HepG2 (cell line): ENCODE data around the gene INO80.

Experiments
- CTCF ChIP-seq: sonication (generic); formaldehyde crosslinking; IDR thresholded peaks from 2 replicates; pipeline ENCODE4 v1.5.0; 2020; ENCODE audit warnings: mild to moderate bottlenecking, missing genetic modification reagents, moderate library complexity
- EZH2 ChIP-seq: conservative IDR thresholded peaks from 2 replicates; pipeline ENCODE4 v1.6.1; 2012; ENCODE audit warnings: mild to moderate bottlenecking, low read depth, low read length, moderate library complexity
- FOXK1 ChIP-seq: sonication (generic); formaldehyde crosslinking; IDR thresholded peaks from 2 replicates; pipeline ENCODE4 v1.4.0; 2020; ENCODE audit warnings: low read depth, missing genetic modification reagents, borderline replicate concordance
- HMGXB4 ChIP-seq, 2 experiments: sonication (generic) in 1 of 2; formaldehyde crosslinking in 1 of 2; IDR thresholded peaks; 2 replicates each; pipeline versions ENCODE4 v1.4.0 to v1.6.1; 2018 to 2020; ENCODE audit warnings: missing genetic modification reagents in 2 of 2, borderline replicate concordance in 1 of 2, low read depth in 1 of 2, mild to moderate bottlenecking in 1 of 2, missing biosample characterization in 1 of 2
- POLR2A ChIP-seq, 2 experiments: IDR thresholded peaks; 2 replicates each; pipeline ENCODE4 v1.6.1; 2011; ENCODE audit warnings: low read depth in 2 of 2, low read length in 2 of 2, mild to moderate bottlenecking in 1 of 2, moderate library complexity in 1 of 2; ENCODE audit not compliant: insufficient read depth in 1 of 2
- RAD21 ChIP-seq: fragments of 450-650 bp; formaldehyde crosslinking; IDR thresholded peaks from 2 replicates; pipeline ENCODE4 v1.5.0; 2020; ENCODE audit warnings: mild to moderate bottlenecking
- SAFB2 ChIP-seq: sonication (generic); formaldehyde crosslinking; IDR thresholded peaks from 2 replicates; pipeline ENCODE4 v1.5.1; 2020; ENCODE audit warnings: missing genetic modification reagents, low read depth, mild to moderate bottlenecking, borderline replicate concordance
- SMARCE1 ChIP-seq: fragments of 450-650 bp; IDR thresholded peaks from 2 replicates; pipeline ENCODE4 v1.6.1; 2017; ENCODE audit warnings: borderline replicate concordance
- ZBTB42 ChIP-seq: sonication (generic); formaldehyde crosslinking; IDR thresholded peaks from 2 replicates; pipeline ENCODE4 v1.5.0; 2020; ENCODE audit warnings: mild to moderate bottlenecking, missing genetic modification reagents
- ZNF431 ChIP-seq: sonication (generic); formaldehyde crosslinking; IDR thresholded peaks from 2 replicates; pipeline ENCODE4 v1.9.0; 2022; ENCODE audit warnings: missing genetic modification reagents, low read depth, mild to moderate bottlenecking, borderline replicate concordance
- ZNF550 ChIP-seq: sonication (generic); formaldehyde crosslinking; IDR thresholded peaks from 2 replicates; pipeline ENCODE4 v1.4.0; 2020; ENCODE audit warnings: mild to moderate bottlenecking, missing genetic modification reagents, borderline replicate concordance
- ZNF7 ChIP-seq: IDR thresholded peaks from 2 replicates; pipeline ENCODE4 v1.6.1; 2016; ENCODE audit warnings: missing biosample characterization, missing genetic modification reagents
- TF ChIP-seq, protein P1 (sequence below): sonication (generic); formaldehyde crosslinking; IDR thresholded peaks from 2 replicates; pipeline ENCODE4 v1.5.1; 2020; ENCODE audit warnings: mild to moderate bottlenecking, missing genetic modification reagents, borderline replicate concordance

GRCh38 chr15:41024885-41025284, 91.2 kb downstream of the INO80 start:
- TF ChIP-seq ZNF550 (CRISPR knock-in tag) (no peak), POLR2A (IDR thresholded peaks at IDR 0.05; ENCODE audit: insufficient read depth in 1 of 2, low read depth in 2 of 2, low read length in 2 of 2) (no peak), EZH2 (no peak), ZBTB42 (CRISPR knock-in tag) (no peak), ZNF431 (CRISPR knock-in tag) (no peak), HMGXB4 (CRISPR knock-in tag; IDR thresholded peaks at IDR 0.05; ENCODE audit: borderline replicate concordance in 1 of 2, low read depth in 1 of 2) (no peak), CTCF (CRISPR knock-in tag) (no peak), RAD21 (CRISPR knock-in tag) (no peak), SMARCE1 (no peak), SAFB2 (no peak), FOXK1 (CRISPR knock-in tag) (no peak), ZNF7 (CRISPR knock-in tag) (no peak)
- TF ChIP-seq, protein P1, sequence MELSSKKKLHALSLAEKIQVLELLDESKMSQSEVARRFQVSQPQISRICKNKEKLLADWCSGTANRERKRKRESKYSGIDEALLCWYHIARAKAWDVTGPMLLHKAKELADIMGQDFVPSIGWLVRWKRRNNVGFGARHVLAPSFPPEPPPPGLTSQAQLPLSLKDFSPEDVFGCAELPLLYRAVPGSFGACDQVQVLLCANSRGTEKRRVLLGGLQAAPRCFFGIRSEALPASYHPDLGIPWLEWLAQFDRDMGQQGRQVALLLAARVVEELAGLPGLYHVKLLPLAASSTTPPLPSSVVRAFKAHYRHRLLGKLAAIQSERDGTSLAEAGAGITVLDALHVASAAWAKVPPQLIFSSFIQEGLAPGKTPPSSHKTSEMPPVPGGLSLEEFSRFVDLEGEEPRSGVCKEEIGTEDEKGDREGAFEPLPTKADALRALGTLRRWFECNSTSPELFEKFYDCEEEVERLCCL (CRISPR knock-in tag): no peak
